HG03159 (cell line): ENCODE results near the gene CLEC4F.
"Not testable (repeated sequence)": the region's sequence is repeated elsewhere in the genome, so short reads cannot be mapped to it uniquely, and the experiment has no call there.

Experiments used
- ATAC-seq: cut with Tn5 transposase; IDR thresholded peaks from one replicate; pipeline ENCODE4 v1.9.1; 2021; ENCODE audit warnings: mild to moderate bottlenecking, moderate library complexity; ENCODE audit not compliant: unreplicated experiment

The CLEC4F gene

GRCh38 chr2:70826696-70827350, 6.4 kb upstream of the CLEC4F start:
- ATAC-seq = no peak

GRCh38 chr2:70823249-70823648, 2.9 kb upstream of the CLEC4F start:
- ATAC-seq = no peak

GRCh38 chr2:70822843-70823242, 2.4 kb upstream of the CLEC4F start:
- ATAC-seq = no peak

- no peak for ATAC-seq
Measured at GRCh38 chr2:70817284-70817954, 3.0 kb downstream of the CLEC4F start.

GRCh38 chr2:70816726-70817125, 3.7 kb downstream of the CLEC4F start:
- ATAC-seq = no peak

- ATAC-seq = no peak
Measured at GRCh38 chr2:70808983-70809958, 11.1 kb downstream of the CLEC4F start.

GRCh38 chr2:70807828-70808118, 12.6 kb downstream of the CLEC4F start:
- ATAC-seq = no peak

- no peak for ATAC-seq
Measured at GRCh38 chr2:70807102-70807827, 13.1 kb downstream of the CLEC4F start.

GRCh38 chr2:70806620-70807019, 13.8 kb downstream of the CLEC4F start:
- no peak for ATAC-seq

- ATAC-seq = no peak
Measured at GRCh38 chr2:70806013-70806412, 14.4 kb downstream of the CLEC4F start.

- ATAC-seq = no peak
Measured at GRCh38 chr2:70801607-70802263, 18.7 kb downstream of the CLEC4F start.

GRCh38 chr2:70799706-70800105, 20.7 kb downstream of the CLEC4F start:
- no peak for ATAC-seq

GRCh38 chr2:70797996-70798395, 22.4 kb downstream of the CLEC4F start:
- ATAC-seq = not testable (repeated sequence)

GRCh38 chr2:70797506-70797905, 22.9 kb downstream of the CLEC4F start:
- ATAC-seq = no peak

GRCh38 chr2:70796262-70796661, 24.1 kb downstream of the CLEC4F start:
- no peak for ATAC-seq

GRCh38 chr2:70795164-70795995, 25.0 kb downstream of the CLEC4F start:
- ATAC-seq = no peak

GRCh38 chr2:70793450-70793849, 26.9 kb downstream of the CLEC4F start:
- ATAC-seq = no peak

GRCh38 chr2:70790136-70790828, 30.1 kb downstream of the CLEC4F start, which contains the start of gene FIGLA:
TSS of gene FIGLA (minus strand) at chr2:70790643. CDS start at chr2:70790638, 5 bp downstream.
- no peak for ATAC-seq
